ENCODE data around the gene MYO5A. TPM values are rescaled to one million over a fixed set of nuclear protein-coding genes. Genes with fewer than 3 reads are reported as not detected.

The MYO5A gene
- total RNA-seq, 3 donors from 2014 or later: 4.1 to 26.7 (median 12.6) TPM

DNA sequence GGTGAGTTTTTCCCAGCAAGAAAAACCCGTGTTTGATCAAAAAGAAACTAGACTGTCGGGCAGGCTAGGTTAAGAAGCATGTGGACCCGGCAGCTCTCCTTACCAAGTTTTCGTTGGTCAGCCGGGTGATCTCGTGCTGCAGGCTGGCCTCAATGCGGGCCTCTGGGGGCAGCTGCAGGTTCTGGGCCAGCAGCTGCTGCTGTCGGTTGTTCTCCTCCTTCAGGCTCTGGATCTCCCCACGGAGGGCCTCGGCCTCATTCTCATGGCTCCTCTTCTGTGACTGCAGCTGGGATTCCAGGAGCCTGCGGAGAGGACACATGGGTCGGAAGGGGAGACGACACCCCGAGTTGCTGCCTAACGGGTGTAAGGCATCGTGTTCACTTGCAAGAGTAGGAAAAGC, 188.6 kb downstream of the MYO5A start:
- intact Hi-C loops (cut with DNase I, micrococcal nuclease): no loop called here
- Histone ChIP-seq H3K4me1 (ENCODE audit: low read depth) (peaks cover 3% of the 10 kb centered on the region), H3K36me3 (ENCODE audit: low read depth) (no peaks in the 10 kb centered on the region), H3K4me3 (no peak overlapping the region), H3K9me3 (no peaks in the 10 kb centered on the region)
- DNase-seq (no peak), ATAC-seq (no peak)
- TF ChIP-seq, protein P1, sequence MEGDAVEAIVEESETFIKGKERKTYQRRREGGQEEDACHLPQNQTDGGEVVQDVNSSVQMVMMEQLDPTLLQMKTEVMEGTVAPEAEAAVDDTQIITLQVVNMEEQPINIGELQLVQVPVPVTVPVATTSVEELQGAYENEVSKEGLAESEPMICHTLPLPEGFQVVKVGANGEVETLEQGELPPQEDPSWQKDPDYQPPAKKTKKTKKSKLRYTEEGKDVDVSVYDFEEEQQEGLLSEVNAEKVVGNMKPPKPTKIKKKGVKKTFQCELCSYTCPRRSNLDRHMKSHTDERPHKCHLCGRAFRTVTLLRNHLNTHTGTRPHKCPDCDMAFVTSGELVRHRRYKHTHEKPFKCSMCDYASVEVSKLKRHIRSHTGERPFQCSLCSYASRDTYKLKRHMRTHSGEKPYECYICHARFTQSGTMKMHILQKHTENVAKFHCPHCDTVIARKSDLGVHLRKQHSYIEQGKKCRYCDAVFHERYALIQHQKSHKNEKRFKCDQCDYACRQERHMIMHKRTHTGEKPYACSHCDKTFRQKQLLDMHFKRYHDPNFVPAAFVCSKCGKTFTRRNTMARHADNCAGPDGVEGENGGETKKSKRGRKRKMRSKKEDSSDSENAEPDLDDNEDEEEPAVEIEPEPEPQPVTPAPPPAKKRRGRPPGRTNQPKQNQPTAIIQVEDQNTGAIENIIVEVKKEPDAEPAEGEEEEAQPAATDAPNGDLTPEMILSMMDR (IDR thresholded peaks at IDR 0.05): no peak

DNA sequence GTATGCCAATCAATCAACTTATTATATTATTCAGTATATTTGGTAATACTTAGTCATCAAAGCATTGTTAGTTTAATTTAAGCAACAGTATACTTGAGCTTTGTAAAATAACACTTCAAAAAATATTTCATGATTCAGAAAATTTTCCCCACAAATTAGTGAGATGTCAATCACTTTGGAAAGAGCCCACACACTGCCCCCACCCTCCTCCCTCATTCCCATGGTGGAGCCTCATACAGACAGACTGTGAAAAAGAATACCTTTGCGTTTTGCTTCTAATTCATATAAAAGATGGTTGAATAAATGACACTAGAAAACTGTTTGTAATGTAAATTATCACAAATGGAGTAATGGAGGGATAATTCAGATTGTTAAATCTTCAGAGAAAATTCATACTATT, 189.8 kb downstream of the MYO5A start:
- TF ChIP-seq, protein P1 (IDR thresholded peaks at IDR 0.05): no peak
- no peak for ATAC-seq
- Histone ChIP-seq H3K9me3 (no peaks in the 10 kb centered on the region), H3K36me3 (ENCODE audit: low read depth) (no peaks in the 10 kb centered on the region), H3K4me3 (no peak overlapping the region), H3K4me1 (ENCODE audit: low read depth) (peaks cover 3% of the 10 kb centered on the region)
- DNase-seq: no peak
- intact Hi-C loops (cut with DNase I, micrococcal nuclease): no loop called here

DNA sequence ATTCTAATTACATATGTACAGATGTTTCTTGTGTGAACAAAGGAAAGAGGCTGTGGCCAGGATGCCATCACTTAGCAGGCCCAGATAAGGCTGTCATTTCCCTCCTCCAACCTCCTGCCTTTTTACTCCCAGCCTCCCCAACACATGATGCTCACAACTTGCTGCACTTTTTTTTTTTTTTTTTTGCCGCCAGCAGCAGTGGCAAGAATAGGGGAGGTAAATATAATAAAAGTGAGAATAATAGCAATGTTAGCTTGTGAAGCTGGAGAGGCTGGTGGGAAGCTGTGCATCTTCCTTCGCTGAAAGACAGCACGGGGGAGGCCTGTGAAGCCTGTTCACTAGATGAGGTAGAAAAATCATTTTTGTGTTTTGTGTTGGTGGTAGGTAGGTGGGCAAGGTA, 190.6 kb downstream of the MYO5A start:
- Histone ChIP-seq H3K9me3 (no peaks in the 10 kb centered on the region), H3K4me3 (no peak overlapping the region), H3K4me1 (ENCODE audit: low read depth) (peaks cover 3% of the 10 kb centered on the region), H3K36me3 (ENCODE audit: low read depth) (no peaks in the 10 kb centered on the region)
- no peak for ATAC-seq
- TF ChIP-seq, protein P1 (IDR thresholded peaks at IDR 0.05): no peak
- DNase-seq: no peak
- intact Hi-C loops (cut with DNase I, micrococcal nuclease): no loop called here

DNA sequence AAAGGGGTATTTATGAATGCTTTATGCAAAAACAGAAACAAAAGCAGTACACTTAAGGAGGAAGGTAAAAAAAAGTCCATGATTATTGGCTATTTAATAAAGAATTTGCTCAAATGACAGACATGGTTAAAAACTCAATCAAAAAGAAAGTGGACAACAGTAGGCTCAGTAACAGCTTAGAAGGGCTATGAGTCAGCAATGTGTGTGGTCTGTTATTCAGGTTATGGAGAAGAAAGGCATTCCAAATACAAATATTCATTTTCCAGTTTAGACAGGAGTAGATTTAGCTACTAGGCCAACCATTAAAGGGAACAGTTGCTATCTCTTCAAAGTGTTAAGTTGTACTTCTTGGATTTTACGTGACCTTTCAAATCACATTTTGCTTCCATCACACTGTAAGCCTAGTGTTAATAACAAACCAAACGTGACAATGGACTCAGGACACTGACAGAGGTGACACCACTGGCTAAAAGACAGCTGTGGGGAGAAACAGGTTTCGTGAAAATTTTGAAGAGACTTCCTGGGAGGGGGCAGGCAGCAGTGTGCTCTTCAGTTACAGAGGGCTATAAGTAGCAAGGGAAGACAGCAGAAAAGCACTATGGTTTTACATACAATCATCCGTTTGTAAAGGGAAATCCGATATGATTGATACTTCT, 191.4 kb downstream of the MYO5A start:
- Histone ChIP-seq H3K4me1 (ENCODE audit: low read depth) (peaks cover 3% of the 10 kb centered on the region), H3K4me3 (no peak overlapping the region), H3K9me3 (no peaks in the 10 kb centered on the region), H3K36me3 (ENCODE audit: low read depth) (no peaks in the 10 kb centered on the region)
- TF ChIP-seq, protein P1 (IDR thresholded peaks at IDR 0.05): no peak
- no peak for DNase-seq
- intact Hi-C loops (cut with DNase I, micrococcal nuclease): no loop called here
- no peak for ATAC-seq

DNA sequence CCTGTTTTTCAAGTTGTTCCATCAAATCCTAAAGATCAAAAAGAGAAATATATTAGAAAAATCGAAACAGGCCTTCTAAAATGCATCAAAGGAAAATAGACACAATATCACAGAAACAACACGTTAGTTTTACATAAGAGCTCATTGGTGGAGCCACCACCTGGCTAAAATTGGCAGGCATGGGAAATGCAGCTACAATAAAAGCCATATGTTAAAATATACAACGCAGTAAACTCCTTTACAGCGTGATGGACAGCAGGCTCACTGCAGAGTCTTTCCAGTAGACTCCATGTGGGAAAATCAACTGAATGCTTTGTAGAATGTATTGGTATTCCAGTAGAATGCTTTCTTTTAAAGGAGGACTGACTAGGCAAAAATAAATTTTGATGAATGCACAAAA, 192.2 kb downstream of the MYO5A start:
- peak; percentile 89 for ATAC-seq
- DNase-seq: peak in 2 of 3 donors; percentile 31 to 64
- Histone ChIP-seq H3K4me3 (no peak overlapping the region), H3K4me1 (ENCODE audit: low read depth) (peaks cover 7% of the 10 kb centered on the region), H3K9me3 (no peaks in the 10 kb centered on the region), H3K36me3 (ENCODE audit: low read depth) (no peaks in the 10 kb centered on the region)
- intact Hi-C loops (cut with DNase I, micrococcal nuclease): no loop called here
- TF ChIP-seq, protein P1 (IDR thresholded peaks at IDR 0.05): no peak

All from mucosa of descending colon (tissue), 3 donors.